Lower leg skin (tissue), 3 donors: Measurements from ENCODE around the gene SUMO2.

Source experiments
- POLR2A ChIP-seq, 2 donors: fragments of 450-650 bp; IDR thresholded peaks; one replicate each; pipeline ENCODE4 v1.6.1; 2016 to 2017; ENCODE audit warnings: antibody characterized with exemption in 2 of 2, mild to moderate bottlenecking in 1 of 2, moderate library complexity in 1 of 2
- TF ChIP-seq, protein P1 (sequence below), 3 donors: fragments of 450-650 bp; IDR thresholded peaks; one replicate each; pipeline ENCODE4 v1.5.1; 2016; ENCODE audit warnings: antibody characterized with exemption in 3 of 3, mild to moderate bottlenecking in 3 of 3, moderate library complexity in 2 of 3

DNA sequence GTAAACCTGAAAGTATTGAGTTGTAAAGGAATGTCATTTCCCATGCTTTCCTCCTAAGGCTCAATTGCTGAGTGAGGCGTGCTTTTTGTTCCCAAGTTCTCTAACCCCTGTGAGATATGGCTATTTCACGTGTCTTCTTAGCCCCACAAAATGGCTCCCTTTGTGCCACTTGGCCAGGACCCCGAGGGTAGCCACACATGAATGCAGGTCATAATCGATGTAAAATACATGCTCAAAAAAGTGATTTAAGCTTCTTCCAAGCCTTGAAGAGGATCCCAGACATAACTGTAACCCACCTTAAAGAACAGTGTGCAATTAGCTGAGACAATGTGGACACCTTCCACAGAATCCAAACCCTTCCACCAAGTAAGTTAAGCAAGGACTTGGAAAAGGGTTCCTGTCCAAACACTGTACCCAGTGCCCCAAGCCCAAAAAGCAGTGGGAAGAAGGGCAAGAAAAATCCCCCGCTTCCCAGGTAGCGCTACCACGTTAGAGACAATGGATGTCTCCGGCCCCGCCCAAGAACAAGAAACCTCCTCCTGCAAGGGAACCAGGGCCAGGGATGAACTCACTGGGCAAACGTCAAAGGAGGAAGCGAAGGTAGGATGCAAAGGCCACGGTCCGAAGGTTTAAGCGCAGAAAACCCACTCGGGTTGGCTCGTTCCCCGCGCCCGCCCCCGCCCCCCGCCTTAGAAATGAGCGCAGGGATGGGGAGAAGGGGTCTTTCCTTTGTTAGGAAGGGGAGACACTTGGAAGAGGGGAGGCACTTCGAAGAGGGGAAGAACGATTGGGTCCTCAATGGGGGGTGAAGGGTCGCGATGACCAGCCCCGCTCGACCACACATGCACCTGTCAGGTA is 29.6 kb downstream of the SUMO2 start:
- TF ChIP-seq, protein P1, sequence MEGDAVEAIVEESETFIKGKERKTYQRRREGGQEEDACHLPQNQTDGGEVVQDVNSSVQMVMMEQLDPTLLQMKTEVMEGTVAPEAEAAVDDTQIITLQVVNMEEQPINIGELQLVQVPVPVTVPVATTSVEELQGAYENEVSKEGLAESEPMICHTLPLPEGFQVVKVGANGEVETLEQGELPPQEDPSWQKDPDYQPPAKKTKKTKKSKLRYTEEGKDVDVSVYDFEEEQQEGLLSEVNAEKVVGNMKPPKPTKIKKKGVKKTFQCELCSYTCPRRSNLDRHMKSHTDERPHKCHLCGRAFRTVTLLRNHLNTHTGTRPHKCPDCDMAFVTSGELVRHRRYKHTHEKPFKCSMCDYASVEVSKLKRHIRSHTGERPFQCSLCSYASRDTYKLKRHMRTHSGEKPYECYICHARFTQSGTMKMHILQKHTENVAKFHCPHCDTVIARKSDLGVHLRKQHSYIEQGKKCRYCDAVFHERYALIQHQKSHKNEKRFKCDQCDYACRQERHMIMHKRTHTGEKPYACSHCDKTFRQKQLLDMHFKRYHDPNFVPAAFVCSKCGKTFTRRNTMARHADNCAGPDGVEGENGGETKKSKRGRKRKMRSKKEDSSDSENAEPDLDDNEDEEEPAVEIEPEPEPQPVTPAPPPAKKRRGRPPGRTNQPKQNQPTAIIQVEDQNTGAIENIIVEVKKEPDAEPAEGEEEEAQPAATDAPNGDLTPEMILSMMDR (IDR thresholded peaks at IDR 0.05): no peak
- TF ChIP-seq POLR2A (IDR thresholded peaks at IDR 0.05): no peak
